Activated naive CD4-positive, alpha-beta T cell treated with anti-CD3 and anti-CD28 coated beads, Interleukin-2, amount 10 ng/mL, durations not matched to agents 7 days and 5 days (primary cell): ENCODE measurements around the gene SRGAP3.

Source experiments
- CTCF ChIA-PET: fragments of 350-600 bp; sonication (Branson Sonifier 250); formaldehyde crosslinking; loops from one replicate; lab custom pipeline; 2021; ENCODE audit warnings: antibody characterized with exemption; lab: Charles Lee
- DNase-seq: peaks from one replicate; pipeline ENCODE4 v3.0.0-alpha.2; 2020
- H3K27ac Mint-ChIP-seq: one replicate; pipeline ENCODE4 v1.8.0; 2021; ENCODE audit warnings: mild to moderate bottlenecking, moderate library complexity, mixed read lengths
- H3K27me3 Mint-ChIP-seq: one replicate; pipeline ENCODE4 v1.8.0; 2021; ENCODE audit warnings: mild to moderate bottlenecking, mixed read lengths
- H3K36me3 Mint-ChIP-seq: one replicate; pipeline ENCODE4 v1.8.0; 2021; ENCODE audit warnings: mixed read lengths
- H3K4me1 Mint-ChIP-seq: one replicate; pipeline ENCODE4 v1.8.0; 2021; ENCODE audit warnings: mixed read lengths
- H3K4me3 Mint-ChIP-seq: one replicate; pipeline ENCODE4 v1.8.0; 2021; ENCODE audit warnings: mild to moderate bottlenecking, moderate library complexity, mixed read lengths
- H3K9me3 Mint-ChIP-seq: one replicate; pipeline ENCODE4 v1.8.0; 2021; ENCODE audit warnings: mixed read lengths

The SRGAP3 gene

DNA sequence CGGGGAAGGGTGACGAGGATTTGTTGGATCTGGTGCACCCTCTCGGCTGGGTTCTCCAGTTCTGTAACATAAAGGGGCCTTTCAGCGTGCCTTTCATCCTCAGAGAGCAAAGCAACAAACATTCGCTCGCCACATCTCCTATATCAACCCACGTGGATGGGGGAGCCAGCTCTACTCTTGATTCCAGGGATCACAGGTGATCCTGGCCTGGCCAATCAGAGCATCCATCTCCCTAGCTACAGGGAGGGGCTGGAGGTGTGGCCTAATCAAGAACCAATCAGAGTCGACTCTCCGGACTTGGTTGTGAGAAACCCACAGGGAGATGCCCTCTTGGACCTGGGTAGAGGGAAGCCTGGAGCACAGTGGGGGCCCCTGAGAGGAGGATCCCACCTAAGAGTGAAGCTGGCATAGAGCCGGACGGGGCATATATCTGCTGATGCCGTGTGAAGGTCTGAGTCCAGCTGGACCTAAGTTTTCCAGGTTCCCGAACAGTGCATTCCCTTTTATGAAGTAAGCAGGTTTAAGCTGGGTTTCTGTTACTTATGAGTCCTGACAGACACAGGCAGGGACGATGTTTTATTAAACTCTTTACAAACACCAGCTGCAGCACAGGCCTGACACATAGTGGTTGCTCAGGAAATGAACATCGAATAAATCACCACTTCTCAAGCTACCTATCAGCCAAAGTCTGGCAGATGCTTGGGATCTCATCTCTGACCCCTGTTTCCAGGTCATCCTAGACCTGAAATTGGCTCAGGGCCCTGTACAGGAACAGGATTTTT, 235.5 kb downstream of the SRGAP3 start:
- Mint-ChIP-seq H3K9me3 (no peaks in the 10 kb centered on the region), H3K4me1 (peaks cover 13% of the 10 kb centered on the region), H3K4me3 (no peak overlapping the region), H3K36me3 (no peaks in the 10 kb centered on the region), H3K27ac (no peak overlapping the region), H3K27me3 (no peaks in the 10 kb centered on the region)
- CTCF ChIA-PET: interaction anchor here (0.8 to 2.2 kb wide), 3 partner anchors 17 to 55 kb away, joined by 3 to 7 read pairs (median 3); no protein-coding TSS in a partner anchor
- no peak for DNase-seq

DNA sequence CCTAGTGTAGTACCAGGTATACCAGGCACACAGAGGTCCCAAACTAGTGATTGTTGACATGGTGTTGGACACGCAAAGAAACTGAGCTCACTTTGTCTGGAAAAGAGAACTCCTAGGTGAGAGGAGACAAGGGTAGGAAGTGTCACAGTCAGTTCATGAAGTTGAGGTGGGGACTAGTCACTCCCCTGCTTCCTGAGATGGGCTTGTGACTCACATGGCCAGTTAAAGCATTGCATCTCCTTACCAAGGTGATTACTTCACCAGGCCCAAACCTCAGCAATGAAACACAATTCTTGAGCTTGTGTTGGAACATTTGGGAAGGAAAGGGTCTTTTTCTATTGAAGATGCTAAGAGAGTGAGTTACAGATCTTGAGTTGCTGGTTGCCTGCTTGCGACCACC, 236.9 kb downstream of the SRGAP3 start:
- CTCF ChIA-PET: interaction anchor here (0.6 to 1.4 kb wide), 4 partner anchors 24 to 290 kb away, joined by 3 to 8 read pairs (median 3); no protein-coding TSS in a partner anchor
- Mint-ChIP-seq H3K4me3 (no peak overlapping the region), H3K27ac (no peak overlapping the region), H3K36me3 (no peaks in the 10 kb centered on the region), H3K4me1 (peaks cover 13% of the 10 kb centered on the region), H3K9me3 (no peaks in the 10 kb centered on the region), H3K27me3 (no peaks in the 10 kb centered on the region)
- no peak for DNase-seq

DNA sequence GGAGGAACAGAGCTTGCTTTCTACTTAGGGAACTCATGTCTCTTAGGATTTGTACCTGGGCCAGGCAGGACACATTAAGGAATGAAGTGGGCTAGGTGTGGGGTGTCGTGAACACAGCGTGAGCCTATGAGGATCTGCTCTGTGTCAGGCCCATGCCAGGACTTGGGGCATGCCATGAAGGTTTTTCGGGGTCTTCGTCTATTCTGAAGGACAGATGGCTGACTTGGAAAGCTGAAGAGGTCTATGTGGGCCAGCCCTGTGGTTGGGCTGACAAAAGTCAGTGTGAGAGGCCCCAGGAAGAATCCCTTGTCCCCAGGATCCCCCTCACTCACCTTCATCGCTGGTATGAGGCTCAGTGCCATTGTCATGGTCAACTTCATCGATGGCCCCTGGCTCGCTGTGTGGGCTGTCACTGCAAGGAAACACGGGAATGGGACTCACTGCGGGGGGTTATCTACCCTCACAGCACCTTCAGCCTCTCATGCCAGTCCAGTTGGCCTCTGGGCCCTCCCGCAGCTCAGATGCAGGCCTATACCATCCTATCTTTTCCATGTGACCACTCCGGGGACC, 239.4 kb downstream of the SRGAP3 start:
- CTCF ChIA-PET: interaction anchor here (1.6 kb wide), 1 partner anchor 21 kb away, joined by 6 read pairs; no protein-coding TSS in a partner anchor
- no peaks in the 10 kb centered on the region for H3K9me3 Mint-ChIP-seq
- DNase-seq: no peak
- no peaks in the 10 kb centered on the region for H3K36me3 Mint-ChIP-seq
- no peak overlapping the region for H3K4me3 Mint-ChIP-seq
- H3K27ac Mint-ChIP-seq: no peak overlapping the region
- no peaks in the 10 kb centered on the region for H3K27me3 Mint-ChIP-seq
- H3K4me1 Mint-ChIP-seq: peaks cover 13% of the 10 kb centered on the region

DNA sequence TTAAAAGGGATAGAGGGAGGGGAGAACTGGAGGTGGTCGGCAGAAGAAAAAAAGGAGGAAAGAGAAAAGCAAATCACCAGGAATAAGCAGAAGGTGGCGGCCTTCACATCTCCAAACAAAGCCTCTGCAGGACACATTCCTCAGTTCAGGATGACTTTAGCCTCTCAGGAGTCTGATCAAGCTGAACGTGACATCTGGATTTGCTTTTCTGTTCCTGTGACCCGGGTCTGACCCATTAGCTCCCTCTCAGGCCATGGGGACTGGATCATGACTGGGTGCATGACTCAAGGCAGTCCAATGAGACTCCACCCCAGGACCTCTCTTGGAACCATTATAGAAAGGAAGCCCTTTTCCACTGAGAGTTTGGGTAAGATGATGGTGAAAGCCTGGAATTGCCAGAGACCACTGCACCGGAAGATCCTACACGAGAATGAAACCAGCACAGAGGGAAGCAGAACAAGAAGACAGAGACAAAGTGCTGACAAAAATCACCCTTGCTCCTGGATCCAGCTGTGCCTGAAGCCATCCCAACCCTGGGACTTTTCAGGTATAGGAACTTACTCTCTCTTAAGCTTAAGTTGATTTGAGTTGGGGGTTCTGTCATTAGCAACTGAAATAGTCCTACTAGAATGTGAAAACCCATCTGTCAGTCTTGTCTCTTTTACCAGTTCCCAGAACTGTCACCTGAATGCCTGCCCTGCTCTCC, 240.7 kb downstream of the SRGAP3 start:
- Mint-ChIP-seq H3K4me1 (peaks cover 13% of the 10 kb centered on the region), H3K27ac (no peak overlapping the region), H3K36me3 (no peaks in the 10 kb centered on the region), H3K27me3 (no peaks in the 10 kb centered on the region), H3K9me3 (no peaks in the 10 kb centered on the region), H3K4me3 (no peak overlapping the region)
- no peak for DNase-seq
- CTCF ChIA-PET: interaction anchor here (0.6 kb wide), 1 partner anchor 293 kb away, joined by 3 read pairs; no protein-coding TSS in a partner anchor

DNA sequence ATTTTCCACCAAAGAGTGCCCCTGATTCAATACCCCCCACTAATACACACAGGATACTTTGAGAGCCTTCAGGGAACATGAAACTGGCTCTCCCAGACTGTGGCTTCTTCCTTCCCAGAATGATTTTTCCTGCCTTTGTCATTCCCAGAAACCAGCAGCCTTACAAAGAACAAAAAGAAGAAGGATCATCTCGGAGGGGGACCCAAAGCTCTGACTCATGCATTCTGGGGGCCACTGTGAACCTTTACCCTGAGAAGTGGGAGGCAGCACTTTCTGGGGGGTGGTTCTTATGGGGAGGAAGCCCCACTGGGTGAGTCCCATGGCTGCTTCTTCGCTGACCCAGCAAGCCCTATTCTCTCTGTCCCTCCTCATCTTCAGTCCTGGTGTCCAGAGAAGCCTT, 241.5 kb downstream of the SRGAP3 start:
- no peak overlapping the region for H3K27ac Mint-ChIP-seq

DNA sequence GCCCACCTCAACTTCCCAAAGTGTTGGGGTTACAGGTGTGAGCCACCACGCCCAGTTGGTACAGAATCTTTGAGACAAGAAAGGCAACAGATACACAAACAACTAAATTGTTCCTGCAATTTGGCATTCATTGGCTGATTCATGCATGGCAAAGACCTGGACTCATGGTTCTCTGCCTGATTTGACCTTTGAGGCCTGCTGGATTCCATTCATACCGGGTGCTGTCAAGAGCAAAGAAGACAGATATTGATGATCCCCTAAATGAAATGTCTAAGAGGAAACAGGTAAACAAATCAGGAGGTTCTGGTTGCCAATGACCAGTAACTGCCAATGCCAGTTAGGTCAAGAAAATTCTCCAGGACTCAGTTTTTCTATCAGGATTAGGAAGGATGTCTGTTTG, 242.2 kb downstream of the SRGAP3 start:
- DNase-seq: no peak
- H3K9me3 Mint-ChIP-seq: no peaks in the 10 kb centered on the region
- no peaks in the 10 kb centered on the region for H3K36me3 Mint-ChIP-seq
- peaks cover 6% of the 10 kb centered on the region for H3K4me1 Mint-ChIP-seq
- H3K27me3 Mint-ChIP-seq: no peaks in the 10 kb centered on the region
- CTCF ChIA-PET: no interaction called here
- H3K27ac Mint-ChIP-seq: no peak overlapping the region
- H3K4me3 Mint-ChIP-seq: no peak overlapping the region

More for the DNA sequence above, 241.5 kb downstream of the SRGAP3 start:
- H3K4me1 Mint-ChIP-seq: peaks cover 13% of the 10 kb centered on the region
- no peak overlapping the region for H3K4me3 Mint-ChIP-seq
- H3K9me3 Mint-ChIP-seq: no peaks in the 10 kb centered on the region
- H3K36me3 Mint-ChIP-seq: no peaks in the 10 kb centered on the region
- no peak for DNase-seq
- CTCF ChIA-PET: interaction anchor here (0.6 kb wide), 1 partner anchor 293 kb away, joined by 3 read pairs; no protein-coding TSS in a partner anchor
- no peaks in the 10 kb centered on the region for H3K27me3 Mint-ChIP-seq

DNA sequence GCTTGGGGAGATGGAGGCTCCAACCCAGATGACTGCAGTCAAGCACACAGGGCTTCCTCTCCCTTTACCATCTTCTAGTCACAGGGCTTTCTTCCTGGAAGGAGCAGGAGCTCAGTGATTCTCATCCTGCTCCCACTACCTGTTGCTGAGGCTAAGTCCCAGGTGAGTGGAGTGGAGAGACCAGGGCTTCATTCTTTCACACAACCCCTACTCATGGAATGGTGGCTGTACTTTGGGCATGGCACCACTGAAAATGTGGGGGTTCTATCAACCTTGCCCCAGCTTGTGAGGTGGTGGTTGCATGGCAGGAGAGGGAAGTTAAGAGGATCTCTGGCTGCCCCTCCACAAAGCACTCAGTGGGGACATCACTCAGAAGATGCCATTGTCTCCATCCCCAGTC, 249.4 kb downstream of the SRGAP3 start:
- peaks cover 4% of the 10 kb centered on the region for H3K27me3 Mint-ChIP-seq
- no peaks in the 10 kb centered on the region for H3K9me3 Mint-ChIP-seq
- no peaks in the 10 kb centered on the region for H3K36me3 Mint-ChIP-seq
- no peak overlapping the region for H3K4me3 Mint-ChIP-seq
- CTCF ChIA-PET: interaction anchor here (4.8 kb wide), 1 partner anchor 12 kb away, joined by 20 read pairs; no protein-coding TSS in a partner anchor
- no peak overlapping the region for H3K27ac Mint-ChIP-seq
- no peak for DNase-seq
- no peaks in the 10 kb centered on the region for H3K4me1 Mint-ChIP-seq

DNA sequence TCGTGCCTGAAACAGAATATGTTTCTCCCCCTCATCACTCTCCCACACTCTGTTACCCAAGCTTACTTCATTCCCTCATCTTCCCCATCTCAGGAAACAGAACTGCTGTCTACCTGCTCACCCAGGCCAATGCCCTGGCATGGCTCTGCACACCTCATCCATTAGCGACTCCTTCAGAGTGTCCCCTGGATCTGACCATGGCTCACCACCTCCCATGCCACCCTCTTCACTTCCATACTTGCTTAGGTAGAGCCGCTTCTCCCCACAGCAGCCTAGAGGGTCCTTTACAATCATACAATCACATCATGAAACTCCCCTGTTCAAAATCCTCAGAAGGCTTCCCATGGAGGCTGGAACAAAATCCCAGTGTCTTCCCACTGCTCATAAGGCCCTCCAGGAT, 252.3 kb downstream of the SRGAP3 start:
- Mint-ChIP-seq H3K27ac (no peak overlapping the region), H3K27me3 (peaks cover 4% of the 10 kb centered on the region), H3K9me3 (no peaks in the 10 kb centered on the region), H3K4me3 (no peak overlapping the region), H3K4me1 (no peaks in the 10 kb centered on the region), H3K36me3 (no peaks in the 10 kb centered on the region)
- CTCF ChIA-PET: interaction anchor here (0.7 to 4.8 kb wide), 3 partner anchors 9 to 17 kb away, joined by 3 to 20 read pairs (median 3); no protein-coding TSS in a partner anchor
- DNase-seq: no peak

DNA sequence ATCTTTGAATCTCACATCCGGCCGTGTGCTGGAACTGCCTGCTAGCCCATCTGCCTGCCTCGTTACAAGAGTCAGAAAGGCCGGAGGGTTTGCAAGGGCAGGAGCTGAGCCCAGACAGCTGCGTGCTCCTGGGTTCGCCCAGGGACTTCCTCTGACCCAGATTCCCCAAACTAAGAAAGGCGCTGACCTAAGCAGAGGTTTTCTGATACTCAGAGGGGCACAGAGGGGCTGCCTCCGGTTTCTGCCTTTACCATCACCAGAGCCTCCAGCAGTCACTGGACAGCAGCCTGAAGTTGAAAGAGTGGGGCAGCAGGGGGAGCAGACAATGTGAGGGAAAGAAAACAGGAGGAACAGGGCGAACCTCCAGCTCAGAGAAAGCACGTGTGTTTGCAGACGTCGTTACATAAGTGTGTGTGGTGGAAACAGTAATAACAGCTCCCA, 252.7 kb downstream of the SRGAP3 start:
- Mint-ChIP-seq H3K36me3 (no peaks in the 10 kb centered on the region), H3K9me3 (no peaks in the 10 kb centered on the region), H3K4me3 (no peak overlapping the region), H3K4me1 (no peaks in the 10 kb centered on the region), H3K27me3 (peaks cover 4% of the 10 kb centered on the region), H3K27ac (no peak overlapping the region)
- CTCF ChIA-PET: interaction anchor here (0.7 to 4.8 kb wide), 3 partner anchors 8 to 18 kb away, joined by 3 to 20 read pairs (median 3); no protein-coding TSS in a partner anchor
- DNase-seq: no peak

DNA sequence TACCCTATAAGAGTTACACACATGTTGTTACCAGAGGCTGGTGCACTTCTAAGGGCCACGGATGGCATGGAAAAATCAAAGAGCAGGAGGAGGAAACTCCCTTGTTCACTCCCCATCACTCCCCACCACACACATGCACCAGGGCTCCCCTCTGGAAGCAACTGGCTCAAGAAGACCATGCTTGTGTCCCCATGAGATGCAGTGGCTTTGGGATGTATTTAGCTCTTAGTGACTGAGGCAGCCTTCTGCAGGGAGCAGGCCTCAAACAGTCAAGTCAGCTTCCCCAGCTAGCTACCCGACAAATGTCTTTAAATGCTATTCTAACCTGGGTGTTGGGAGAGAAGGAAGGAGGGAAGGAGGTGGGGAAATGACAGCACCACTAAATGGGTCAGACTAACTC, 253.2 kb downstream of the SRGAP3 start:
- no peak for DNase-seq
- no peaks in the 10 kb centered on the region for H3K9me3 Mint-ChIP-seq
- no peak overlapping the region for H3K27ac Mint-ChIP-seq

DNA sequence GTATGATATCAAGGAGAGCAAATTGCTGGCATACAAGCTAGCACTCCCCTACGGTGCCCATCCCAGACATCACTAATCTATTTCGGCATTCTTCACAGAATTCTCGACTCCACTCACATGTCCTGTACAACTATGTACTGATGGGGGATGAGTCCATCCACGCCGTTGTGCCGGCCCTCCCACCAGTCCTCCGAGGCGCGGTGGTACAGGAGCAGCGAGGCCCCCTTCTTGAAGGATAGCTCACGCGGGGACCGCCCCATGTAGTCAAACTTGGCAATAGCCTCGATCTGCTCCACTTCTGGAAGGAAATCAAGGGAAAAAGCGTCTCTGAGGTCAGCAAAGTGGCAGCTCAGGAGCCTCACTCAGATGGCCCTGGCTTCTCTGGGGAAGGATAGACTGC, 255.2 kb downstream of the SRGAP3 start:
- Mint-ChIP-seq H3K4me3 (no peak overlapping the region), H3K36me3 (no peaks in the 10 kb centered on the region), H3K27me3 (peaks cover 4% of the 10 kb centered on the region), H3K9me3 (no peaks in the 10 kb centered on the region), H3K4me1 (no peaks in the 10 kb centered on the region), H3K27ac (no peak overlapping the region)
- CTCF ChIA-PET: interaction anchor here (1.2 to 1.3 kb wide), 2 partner anchors 256 to 308 kb away, joined by 3 to 4 read pairs; partner anchors contain the start of gene SRGAP3
- no peak for DNase-seq

More for the DNA sequence above, 253.2 kb downstream of the SRGAP3 start:
- Mint-ChIP-seq H3K4me3 (no peak overlapping the region), H3K4me1 (no peaks in the 10 kb centered on the region), H3K36me3 (no peaks in the 10 kb centered on the region), H3K27me3 (peaks cover 4% of the 10 kb centered on the region)
- CTCF ChIA-PET: interaction anchor here (0.7 to 4.8 kb wide), 2 partner anchors 8 to 308 kb away, joined by 3 to 20 read pairs; no protein-coding TSS in a partner anchor

DNA sequence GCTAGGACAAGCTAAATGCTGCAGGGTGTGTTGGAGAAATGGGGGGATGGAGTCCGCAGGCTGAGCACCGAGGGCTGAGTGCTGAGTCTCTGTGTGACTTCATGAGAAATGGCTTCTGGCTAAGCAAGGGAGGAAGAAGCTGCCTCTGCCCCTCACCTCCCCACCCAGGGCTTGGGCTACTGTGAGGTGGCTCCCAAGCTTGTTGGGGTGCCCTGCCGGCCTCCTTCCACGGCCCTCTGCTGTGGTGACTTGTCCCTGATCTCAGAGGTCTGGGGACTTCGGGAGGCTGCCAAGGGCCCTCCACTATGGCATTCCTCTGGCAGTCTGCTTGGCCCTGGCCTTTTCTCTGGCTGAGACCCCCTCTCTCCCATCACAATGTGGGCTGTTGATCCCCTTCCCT, 256.1 kb downstream of the SRGAP3 start:
- H3K4me1 Mint-ChIP-seq: no peaks in the 10 kb centered on the region
- no peaks in the 10 kb centered on the region for H3K9me3 Mint-ChIP-seq
- no peak overlapping the region for H3K27ac Mint-ChIP-seq
- H3K4me3 Mint-ChIP-seq: no peak overlapping the region
- no peaks in the 10 kb centered on the region for H3K36me3 Mint-ChIP-seq
- CTCF ChIA-PET: interaction anchor here (1.2 to 2.0 kb wide), 3 partner anchors 256 to 311 kb away, joined by 3 to 5 read pairs (median 4); partner anchors contain the start of gene SRGAP3
- no peak for DNase-seq
- H3K27me3 Mint-ChIP-seq: no peaks in the 10 kb centered on the region

DNA sequence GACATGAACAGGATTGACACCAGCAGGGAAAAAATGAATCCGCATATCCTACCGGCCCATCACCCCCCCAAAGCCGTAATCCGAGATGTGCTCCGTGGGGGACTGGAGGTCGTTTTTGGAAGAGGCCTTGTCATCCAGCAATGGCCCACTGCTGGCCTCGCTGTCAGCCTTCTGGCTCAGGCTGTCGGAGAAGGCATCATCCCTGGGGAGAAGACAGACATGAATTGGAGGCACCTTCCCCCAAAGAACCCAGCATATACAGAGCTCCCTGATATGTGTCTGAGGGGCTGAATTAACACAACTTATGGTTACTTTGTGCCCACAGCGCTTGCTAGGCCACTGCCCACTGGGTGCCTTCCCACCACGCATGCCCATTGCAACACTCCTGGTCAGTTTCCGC, 256.6 kb downstream of the SRGAP3 start:
- Mint-ChIP-seq H3K27ac (no peak overlapping the region), H3K4me1 (peaks cover 3% of the 10 kb centered on the region), H3K9me3 (no peaks in the 10 kb centered on the region), H3K4me3 (no peak overlapping the region), H3K27me3 (no peaks in the 10 kb centered on the region), H3K36me3 (no peaks in the 10 kb centered on the region)
- CTCF ChIA-PET: interaction anchor here (1.2 to 2.0 kb wide), 3 partner anchors 309 to 311 kb away, joined by 4 to 5 read pairs (median 5); no protein-coding TSS in a partner anchor
- DNase-seq: no peak
